ENCODE measurements around the gene ARMH1. TPM values are rescaled to one million over a fixed set of nuclear protein-coding genes. Genes with fewer than 3 reads are reported as not detected.

Gene ARMH1
- total RNA-seq = 10 to 100 TPM in 4 of 6 donors, 1 to 10 TPM in 2; 4.6 to 29.3 (median 13.0) TPM

DNA sequence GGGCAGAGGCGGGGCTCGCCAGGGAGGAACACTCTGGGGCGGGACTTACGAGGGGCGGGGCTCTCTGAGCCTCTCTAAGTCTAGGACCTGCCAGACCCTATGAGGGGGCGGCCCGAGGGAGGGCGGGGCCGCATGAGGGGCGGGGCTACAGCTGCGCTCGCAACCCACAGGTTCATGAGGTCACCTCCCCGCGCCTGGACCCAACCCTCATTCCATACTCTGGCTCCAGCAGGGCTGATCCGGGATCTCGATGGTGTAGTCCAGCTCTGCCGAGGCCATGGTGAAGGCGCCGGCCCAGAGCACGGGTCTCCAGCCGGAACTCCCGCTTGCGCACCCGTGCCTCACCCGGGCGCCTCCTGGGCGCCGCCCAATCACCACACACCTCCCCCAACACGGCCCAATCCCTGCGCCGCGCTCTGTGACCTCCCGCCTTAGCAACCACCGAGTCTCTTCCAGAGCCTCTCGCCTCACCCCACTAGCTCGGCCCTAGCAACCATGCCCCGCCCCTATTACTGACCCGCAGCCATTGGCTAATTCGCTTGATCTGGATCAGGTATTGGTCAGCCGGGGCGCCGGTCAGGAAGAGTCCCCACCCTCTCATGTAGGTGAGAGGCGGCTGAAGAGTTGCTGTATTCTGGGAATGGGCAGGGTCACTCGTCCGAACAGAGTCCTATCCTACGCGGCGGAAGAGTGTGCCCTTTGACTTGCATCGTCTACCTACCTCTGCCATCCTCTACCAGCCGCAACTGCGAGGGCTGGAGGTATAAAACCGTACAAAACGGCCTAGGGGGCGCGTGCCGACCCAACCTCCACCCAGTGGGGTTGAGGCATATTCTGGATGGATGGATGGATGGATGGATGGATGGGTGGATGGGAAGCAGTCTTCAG, at the start of gene ARMH1, which contains the start of gene TMEM53:
Gene ARMH1 (plus strand): TSS at position 602 of the 888 bp plus-strand sequence. CDS start 14,984 bp downstream, outside the sequence.
Gene TMEM53 (minus strand): TSS at position 369 of the 888 bp plus-strand sequence. CDS start 90 bp downstream, at position 279.
- H3K4me1 ChIP-seq = peaks cover 39 to 62% (median 52%) of the 10 kb centered on the region in 4 donors
- peak within 1 kb of the TSS; percentile 42 to 66 (median 64) for H3K4me3 ChIP-seq
- TF ChIP-seq POLR2A (IDR thresholded peaks at IDR 0.05) (peak in 3 of 4 donors; percentile 64 to 92 (median 68)), POLR2AphosphoS5 (IDR thresholded peaks at IDR 0.05) (peak; percentile 66 to 68), EP300 (IDR thresholded peaks at IDR 0.05) (no peak)
- TF ChIP-seq, protein P1, sequence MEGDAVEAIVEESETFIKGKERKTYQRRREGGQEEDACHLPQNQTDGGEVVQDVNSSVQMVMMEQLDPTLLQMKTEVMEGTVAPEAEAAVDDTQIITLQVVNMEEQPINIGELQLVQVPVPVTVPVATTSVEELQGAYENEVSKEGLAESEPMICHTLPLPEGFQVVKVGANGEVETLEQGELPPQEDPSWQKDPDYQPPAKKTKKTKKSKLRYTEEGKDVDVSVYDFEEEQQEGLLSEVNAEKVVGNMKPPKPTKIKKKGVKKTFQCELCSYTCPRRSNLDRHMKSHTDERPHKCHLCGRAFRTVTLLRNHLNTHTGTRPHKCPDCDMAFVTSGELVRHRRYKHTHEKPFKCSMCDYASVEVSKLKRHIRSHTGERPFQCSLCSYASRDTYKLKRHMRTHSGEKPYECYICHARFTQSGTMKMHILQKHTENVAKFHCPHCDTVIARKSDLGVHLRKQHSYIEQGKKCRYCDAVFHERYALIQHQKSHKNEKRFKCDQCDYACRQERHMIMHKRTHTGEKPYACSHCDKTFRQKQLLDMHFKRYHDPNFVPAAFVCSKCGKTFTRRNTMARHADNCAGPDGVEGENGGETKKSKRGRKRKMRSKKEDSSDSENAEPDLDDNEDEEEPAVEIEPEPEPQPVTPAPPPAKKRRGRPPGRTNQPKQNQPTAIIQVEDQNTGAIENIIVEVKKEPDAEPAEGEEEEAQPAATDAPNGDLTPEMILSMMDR (IDR thresholded peaks at IDR 0.05) = no peak
- peak; percentile 97 to 99 for ATAC-seq (ENCODE audit: low FRiP score in 2 of 2)
- 2 to 4% methylated on average over 28 to 37 of the region's 56 CpGs for WGBS, 2 donors
- no peaks in the 10 kb centered on the region for H3K9me3 ChIP-seq
- peak within 1 kb of the TSS; percentile 92 to 98 (median 96) for H3K27ac ChIP-seq
- no peaks in the 10 kb centered on the region for H3K36me3 ChIP-seq
- peak; percentile 99 to 100 for DNase-seq
- no peaks in the 10 kb centered on the region for H3K27me3 ChIP-seq

DNA sequence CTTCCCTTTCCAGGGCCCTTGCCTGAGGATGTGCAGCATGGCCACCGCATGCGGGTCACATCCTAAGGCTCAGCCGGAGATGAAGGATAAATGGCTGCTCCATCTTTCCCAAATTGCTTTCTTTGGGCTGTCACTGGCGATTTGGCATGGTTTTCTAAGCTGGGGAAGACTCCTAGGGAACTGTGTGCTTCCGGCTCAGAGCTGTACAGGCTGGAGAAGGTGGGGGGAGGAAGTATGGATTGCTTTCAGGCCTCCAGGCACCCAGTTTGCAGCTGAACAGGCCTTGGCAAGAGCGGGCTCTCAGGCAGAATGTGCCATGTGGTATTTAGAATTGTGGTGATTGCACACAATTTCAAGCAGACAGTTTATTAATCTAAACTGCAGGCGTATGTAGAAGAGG, 49.2 kb upstream of the ARMH1 start:
- Histone ChIP-seq H3K4me3 (no peak overlapping the region), H3K9me3 (no peaks in the 10 kb centered on the region), H3K27ac (no peak overlapping the region), H3K36me3 (no peaks in the 10 kb centered on the region), H3K4me1 (no peaks in the 10 kb centered on the region), H3K27me3 (no peaks in the 10 kb centered on the region)
- TF ChIP-seq POLR2AphosphoS5 (IDR thresholded peaks at IDR 0.05) (no peak), EP300 (IDR thresholded peaks at IDR 0.05) (no peak), POLR2A (IDR thresholded peaks at IDR 0.05) (no peak)
- TF ChIP-seq, protein P1 (IDR thresholded peaks at IDR 0.05) = no peak
- DNase-seq (no peak), ATAC-seq (ENCODE audit: low FRiP score in 2 of 2) (no peak)
- WGBS, 2 donors = 88 to 93% methylated on average over 5 to 7 of the region's 7 CpGs

DNA sequence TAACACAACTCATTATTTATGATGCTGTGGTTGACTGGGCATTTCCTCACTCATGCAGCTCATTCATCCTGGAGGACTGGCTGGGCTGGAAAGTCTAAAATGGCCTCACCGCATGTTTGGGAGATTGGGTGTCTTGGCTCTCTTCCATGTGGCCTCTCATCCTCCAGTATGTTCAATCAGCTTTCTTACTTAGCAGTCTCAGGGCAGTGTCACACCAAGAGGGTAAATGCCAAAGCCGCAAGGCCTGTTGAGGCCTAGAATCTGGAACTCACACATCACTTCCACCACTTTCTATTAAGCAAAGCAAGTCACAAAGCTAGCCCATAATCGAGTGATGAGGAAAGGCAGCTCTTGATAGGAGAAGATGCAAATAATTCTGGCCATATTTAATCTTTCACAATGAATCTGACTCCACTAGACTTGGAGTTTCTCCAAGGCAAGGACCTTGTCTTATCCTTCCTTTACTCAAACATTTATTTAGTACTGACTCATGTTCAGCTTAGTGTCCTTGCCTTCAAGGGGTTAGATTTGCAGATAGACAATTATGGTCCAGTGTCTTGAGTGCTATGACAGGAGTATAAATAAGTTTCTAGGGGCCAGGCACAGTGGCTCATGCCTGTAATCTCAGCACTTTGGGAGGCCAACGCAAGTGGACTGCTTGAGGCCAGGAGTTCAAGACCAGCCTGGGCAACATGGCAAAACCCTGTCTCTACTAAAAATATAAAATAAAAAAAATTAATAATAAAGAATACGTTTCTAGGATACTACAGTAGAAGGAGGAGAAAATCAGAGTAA, 45.4 kb upstream of the ARMH1 start:
- Histone ChIP-seq H3K4me3 (no peak overlapping the region), H3K9me3 (no peaks in the 10 kb centered on the region), H3K36me3 (peaks cover 0 to 14% (median 1%) of the 10 kb centered on the region in 4 donors), H3K27ac (no peak overlapping the region), H3K27me3 (no peaks in the 10 kb centered on the region), H3K4me1 (peaks cover 15 to 24% (median 21%) of the 10 kb centered on the region in 4 donors)
- no peak for TF ChIP-seq EP300 (IDR thresholded peaks at IDR 0.05)
- no peak for TF ChIP-seq POLR2AphosphoS5 (IDR thresholded peaks at IDR 0.05)
- TF ChIP-seq, protein P1 (IDR thresholded peaks at IDR 0.05) = no peak
- TF ChIP-seq POLR2A (IDR thresholded peaks at IDR 0.05) = no peak
- no peak for ATAC-seq (ENCODE audit: low FRiP score in 2 of 2)
- no peak for DNase-seq
- 84% methylated on average over 5 of the region's 5 CpGs for WGBS, 2 donors

DNA sequence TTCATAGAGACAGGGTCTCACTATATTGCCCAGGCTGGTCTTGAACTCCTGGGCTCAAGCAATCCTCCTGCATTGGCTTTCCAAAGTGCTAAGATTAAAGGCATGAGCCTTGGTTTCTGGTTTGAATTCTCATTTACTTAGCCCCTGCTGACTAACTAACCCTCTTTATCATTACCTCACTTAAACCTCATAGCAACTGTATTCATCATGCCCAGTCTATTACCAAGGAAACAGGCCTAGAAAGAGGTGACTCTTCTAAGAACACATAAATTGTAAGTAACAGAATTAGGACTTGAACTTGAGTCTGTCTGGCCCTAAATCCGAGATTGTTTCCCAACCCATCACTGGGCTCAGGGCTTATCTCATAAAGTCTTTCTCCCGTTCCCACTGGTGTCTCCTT, 44.4 kb upstream of the ARMH1 start:
- no peaks in the 10 kb centered on the region for H3K27me3 ChIP-seq
- H3K36me3 ChIP-seq = peaks cover 0 to 24% (median 8%) of the 10 kb centered on the region in 4 donors
- 90 to 91% methylated on average over 2 of the region's 2 CpGs for WGBS, 2 donors

More for the DNA sequence above, 44.4 kb upstream of the ARMH1 start:
- Histone ChIP-seq H3K9me3 (no peaks in the 10 kb centered on the region), H3K27ac (no peak overlapping the region), H3K4me1 (peaks cover 20 to 27% (median 23%) of the 10 kb centered on the region in 4 donors), H3K4me3 (no peak overlapping the region)
- DNase-seq = no peak
- TF ChIP-seq EP300 (IDR thresholded peaks at IDR 0.05) (no peak), POLR2AphosphoS5 (IDR thresholded peaks at IDR 0.05) (no peak), POLR2A (IDR thresholded peaks at IDR 0.05) (no peak)
- TF ChIP-seq, protein P1 (IDR thresholded peaks at IDR 0.05) = no peak
- ATAC-seq (ENCODE audit: low FRiP score in 2 of 2) = no peak
